Esophagus muscularis mucosa (tissue), 4 donors: ENCODE results near the gene ALKBH6. TPM values are rescaled to one million over a fixed set of nuclear protein-coding genes. Genes with fewer than 3 reads are reported as not detected.

Experiments used
- DNase-seq: peaks from one replicate; pipeline ENCODE4 v3.0.0-alpha.2; 2017; ENCODE audit errors: extremely low spot score
- H3K27ac ChIP-seq, 4 donors: fragments of 200-600 bp; sonication (generic); replicated peaks in 1 of 4; 1 replicate in 3 of 4; 2 replicates in 1 of 4; pipeline ENCODE4 v1.5.1; 2016 to 2019; ENCODE audit warnings: mild to moderate bottlenecking in 1 of 4
- H3K27me3 ChIP-seq, 4 donors: fragments of 200-600 bp; sonication (generic); one replicate each; pipeline versions ENCODE4 v1.5.1 to v1.6.0; 2016 to 2019
- H3K36me3 ChIP-seq, 4 donors: fragments of 200-600 bp; sonication (generic); one replicate each; pipeline ENCODE4 v1.5.1; 2016 to 2019
- H3K4me1 ChIP-seq, 4 donors: fragments of 200-600 bp; sonication (generic); one replicate each; pipeline ENCODE4 v1.5.1; 2016 to 2019
- H3K4me3 ChIP-seq, 4 donors: fragments of 200-600 bp; sonication (generic); 1 replicate in 2 of 4; 2 replicates in 2 of 4; pipeline ENCODE4 v1.5.1; 2016 to 2019; ENCODE audit warnings: mild to moderate bottlenecking in 4 of 4, moderate library complexity in 1 of 4
- H3K9me3 ChIP-seq, 4 donors: fragments of 200-600 bp; sonication (generic); 1 replicate in 3 of 4; 2 replicates in 1 of 4; pipeline ENCODE4 v1.5.1; 2016 to 2019
- CTCF ChIP-seq, 3 experiments: fragments of 200-600 bp in 2 of 3; fragments of 450-650 bp in 1 of 3; sonication (generic) in 2 of 3; IDR thresholded peaks; one replicate each; pipeline ENCODE4 v1.5.1; 2017 to 2019; ENCODE audit warnings: antibody characterized with exemption in 3 of 3, mild to moderate bottlenecking in 2 of 3, moderate library complexity in 1 of 3
- EP300 ChIP-seq: sonication (generic); formaldehyde crosslinking; IDR thresholded peaks from one replicate; pipeline ENCODE4 v1.6.1; 2017; ENCODE audit warnings: antibody characterized with exemption
- POLR2A ChIP-seq: fragments of 450-650 bp; IDR thresholded peaks from one replicate; pipeline ENCODE4 v1.6.1; 2017; ENCODE audit warnings: antibody characterized with exemption, moderate library complexity, mild to moderate bottlenecking, low read depth
- POLR2AphosphoS5 ChIP-seq, 2 donors: sonication (generic); formaldehyde crosslinking; IDR thresholded peaks; one replicate each; pipeline ENCODE4 v1.6.1; 2017; ENCODE audit warnings: antibody characterized with exemption in 2 of 2
- WGBS: methylation state at CpG from one replicate; pipeline ENCODE4 v1.1.5; 2018; 5-methylcytosine and 5-hydroxymethylcytosine counted together
- intact Hi-C: fragments of 100-400 bp; cut with DNase I; formaldehyde crosslinking; loops from one replicate; pipeline ENCODE4 v1.15.1; 2023
- total RNA-seq, 4 donors: library from RNA; depleted of rRNA; stranded (reverse); fragments of >200 nt; gene quantifications; one replicate each; pipeline versions ENCODE4 v1.1.0 to v1.2.1, GENCODE V29; 2016

The ALKBH6 gene
- total RNA-seq: 10 to 100 TPM; 27.0 to 43.6 (median 35.5) TPM

GRCh38 chr19:36014012-36014924 is at the start of gene ALKBH6:
ALKBH6 (minus strand) TSS chr19:36014213; CDS start chr19:36013397, 816 bp downstream.
- H3K36me3 ChIP-seq: peaks cover 0 to 38% (median 25%) of the 10 kb centered on the region in 4 donors
- no peak for TF ChIP-seq POLR2A
- TF ChIP-seq EP300: no peak
- peak; percentile 71 to 77 for TF ChIP-seq POLR2AphosphoS5 (IDR thresholded peaks at IDR 0.05)
- peak in 1 of 3 experiments; percentile 29 for TF ChIP-seq CTCF (IDR thresholded peaks at IDR 0.05)
- WGBS: 4% methylated on average over 27 of the region's 42 CpGs
- intact Hi-C loops: no loop called here
- peaks cover 18 to 32% (median 28%) of the 10 kb centered on the region in 4 donors for H3K4me1 ChIP-seq
- peak; percentile 100 for DNase-seq
- H3K9me3 ChIP-seq: no peaks in the 10 kb centered on the region
- no peaks in the 10 kb centered on the region for H3K27me3 ChIP-seq
- H3K27ac ChIP-seq: peak within 1 kb of the TSS; percentile 86 to 93 (median 88)
- H3K4me3 ChIP-seq: peak within 1 kb of the TSS; percentile 73 to 81 (median 76)

GRCh38 chr19:36061367-36061766 is 47.4 kb upstream of the ALKBH6 start:
- H3K27me3 ChIP-seq: no peaks in the 10 kb centered on the region
- H3K9me3 ChIP-seq: no peaks in the 10 kb centered on the region
- intact Hi-C loops: loop anchor here (10.0 kb wide), 1 partner anchor 113 kb away; no protein-coding TSS in a partner anchor
- WGBS: 100% methylated on average over 2 of the region's 2 CpGs
- no peaks in the 10 kb centered on the region for H3K36me3 ChIP-seq
- no peak overlapping the region for H3K27ac ChIP-seq
- no peak overlapping the region for H3K4me3 ChIP-seq
- H3K4me1 ChIP-seq: no peaks in the 10 kb centered on the region
- TF ChIP-seq CTCF (IDR thresholded peaks at IDR 0.05): no peak
- TF ChIP-seq POLR2AphosphoS5 (IDR thresholded peaks at IDR 0.05): no peak
- no peak for DNase-seq

- H3K36me3 ChIP-seq: no peaks in the 10 kb centered on the region
- no peak overlapping the region for H3K27ac ChIP-seq
- H3K4me1 ChIP-seq: peaks cover under 1 to 4% (median 2%) of the 10 kb centered on the region in 4 donors
- no peak for TF ChIP-seq EP300
- TF ChIP-seq CTCF (IDR thresholded peaks at IDR 0.05): peak; percentile 26 to 52 (median 29)
- no peak for TF ChIP-seq POLR2A
- no peak overlapping the region for H3K4me3 ChIP-seq
- intact Hi-C loops: loop anchor here (10.0 kb wide), 1 partner anchor 114 kb away; no protein-coding TSS in a partner anchor
- 78% methylated on average over 4 of the region's 4 CpGs for WGBS
- H3K9me3 ChIP-seq: no peaks in the 10 kb centered on the region
- DNase-seq: no peak
- no peaks in the 10 kb centered on the region for H3K27me3 ChIP-seq
These were observed 46.4 kb upstream of the ALKBH6 start for GRCh38 chr19:36060430-36060829.

GRCh38 chr19:36059180-36059910 is 45.3 kb upstream of the ALKBH6 start:
- intact Hi-C loops: loop anchor here (5.0 kb wide), 1 partner anchor 53 kb away; the partner anchor contains the start of genes OVOL3 and POLR2I
- TF ChIP-seq POLR2AphosphoS5 (IDR thresholded peaks at IDR 0.05): no peak
- TF ChIP-seq CTCF (IDR thresholded peaks at IDR 0.05): no peak
- TF ChIP-seq POLR2A: no peak
- no peak for TF ChIP-seq EP300

More at GRCh38 chr19:36059180-36059910, 45.3 kb upstream of the ALKBH6 start:
- Histone ChIP-seq H3K36me3 (no peaks in the 10 kb centered on the region), H3K9me3 (no peaks in the 10 kb centered on the region), H3K27me3 (no peaks in the 10 kb centered on the region), H3K4me1 (peaks cover 7 to 10% (median 9%) of the 10 kb centered on the region in 4 donors), H3K4me3 (no peak overlapping the region), H3K27ac (no peak overlapping the region)
- no peak for DNase-seq
- WGBS: 77% methylated on average over 6 of the region's 6 CpGs
